IMR-90 (cell line): Measurements from ENCODE around the gene CLIC4. TPM values are rescaled to one million over a fixed set of nuclear protein-coding genes. Genes with fewer than 3 reads are reported as not detected.

Source experiments
- ATAC-seq: fragments of 200-7000 bp; cut with Tn5 transposase; 2 replicates; pipeline ENCODE4 v1.9.1; 2020; ENCODE audit warnings: low read depth, mild to moderate bottlenecking, moderate library complexity
- BruUV-seq: library from RNA; stranded (reverse); fragments of 400-500 nt; replicated peaks from 2 replicates; lab custom pipeline; 2021; lab: Mats Ljungman, UMichigan
- CTCF ChIA-PET: fragments of 300-600 bp; formaldehyde crosslinking; extraction: SDS; loops from one replicate; lab custom pipeline; 2021; ENCODE audit warnings: antibody characterized with exemption; lab: Yijun Ruan, JAX
- POLR2A ChIA-PET: fragments of 300-600 bp; sonication (Branson Sonifier 250); formaldehyde crosslinking; loops from one replicate; lab custom pipeline; 2022; ENCODE audit warnings: antibody characterized with exemption; ENCODE audit not compliant: unreplicated experiment; lab: Charles Lee
- DNase-seq: peaks from one replicate; pipeline ENCODE4 v3.0.0; 2013
- H2AFZ ChIP-seq: replicated peaks from 2 replicates; pipeline ENCODE3; 2013; ENCODE audit warnings: low read length, mild to moderate bottlenecking; ENCODE audit not compliant: poor library complexity
- H2AK5ac ChIP-seq: 2 replicates; pipeline ENCODE4 v1.6.1; 2013; ENCODE audit warnings: low read depth, low read length, inconsistent platforms
- H2AK9ac ChIP-seq: replicated peaks from 2 replicates; pipeline ENCODE3; 2013; ENCODE audit warnings: mild to moderate bottlenecking, low read depth, low read length, moderate library complexity; ENCODE audit not compliant: poor library complexity
- H2BK120ac ChIP-seq: 2 replicates; pipeline ENCODE4 v1.6.1; 2013; ENCODE audit warnings: low read depth, low read length, inconsistent platforms
- H2BK15ac ChIP-seq: 3 replicates; pipeline ENCODE4 v1.6.1; 2013; ENCODE audit warnings: low read depth, low read length, inconsistent platforms
- H2BK20ac ChIP-seq: 2 replicates; pipeline ENCODE4 v1.6.1; 2013; ENCODE audit warnings: low read depth, mild to moderate bottlenecking, inconsistent platforms, low read length, moderate library complexity
- H2BK5ac ChIP-seq: 2 replicates; pipeline ENCODE4 v1.6.1; 2013; ENCODE audit warnings: mild to moderate bottlenecking, low read depth, low read length, inconsistent platforms; ENCODE audit not compliant: poor library complexity, severe bottlenecking
- H3K14ac ChIP-seq: replicated peaks from 2 replicates; pipeline ENCODE4 v1.6.1; 2013; ENCODE audit warnings: low read depth, low read length, inconsistent platforms
- H3K18ac ChIP-seq: 2 replicates; pipeline ENCODE4 v1.6.1; 2013; ENCODE audit warnings: low read depth, low read length, control low read depth
- H3K23ac ChIP-seq: 2 replicates; pipeline ENCODE4 v1.6.1; 2013; ENCODE audit warnings: low read depth, low read length, inconsistent platforms
- H3K27ac ChIP-seq: 2 replicates; pipeline ENCODE4 v1.5.1; 2013; ENCODE audit warnings: mild to moderate bottlenecking, control low read depth, low read length; ENCODE audit not compliant: insufficient read depth
- H3K27me3 ChIP-seq: 2 replicates; pipeline ENCODE4 v1.6.1; 2013; ENCODE audit warnings: low read length; ENCODE audit not compliant: control insufficient read depth, insufficient read depth
- H3K36me3 ChIP-seq: 2 replicates; pipeline ENCODE4 v1.6.1; 2013; ENCODE audit warnings: low read length, mixed read lengths; ENCODE audit not compliant: control insufficient read depth, insufficient read depth
- H3K4ac ChIP-seq: 2 replicates; pipeline ENCODE4 v1.6.1; 2013; ENCODE audit warnings: low read depth, low read length, inconsistent platforms
- H3K4me1 ChIP-seq: 2 replicates; pipeline ENCODE4 v1.6.1; 2013; ENCODE audit warnings: low read length, mixed read lengths; ENCODE audit not compliant: control insufficient read depth, insufficient read depth
- H3K4me2 ChIP-seq: 2 replicates; pipeline ENCODE4 v1.6.1; 2013; ENCODE audit warnings: low read depth, mild to moderate bottlenecking, control low read depth, low read length, moderate library complexity
- H3K4me3 ChIP-seq: 2 replicates; pipeline ENCODE4 v1.5.1; 2013; ENCODE audit warnings: low read depth, mild to moderate bottlenecking, control low read depth, low read length, moderate library complexity; ENCODE audit not compliant: insufficient read depth
- H3K56ac ChIP-seq: 2 replicates; pipeline ENCODE4 v1.6.1; 2013; ENCODE audit warnings: low read length, inconsistent platforms; ENCODE audit not compliant: insufficient read depth; ENCODE audit errors: extremely low read depth
- H3K79me1 ChIP-seq, 2 experiments: 2 replicates each; pipeline ENCODE4 v1.6.1; 2013; ENCODE audit warnings: low read length in 2 of 2, inconsistent platforms in 1 of 2, low read depth in 1 of 2
- H3K9ac ChIP-seq: 2 replicates; pipeline ENCODE4 v1.6.1; 2013; ENCODE audit warnings: low read depth, low read length, control low read depth
- H3K9me1 ChIP-seq: 2 replicates; pipeline ENCODE4 v1.6.1; 2013; ENCODE audit warnings: low read length, inconsistent platforms; ENCODE audit not compliant: insufficient read depth
- H3K9me3 ChIP-seq: 2 replicates; pipeline ENCODE4 v1.6.1; 2013; ENCODE audit warnings: low read length; ENCODE audit not compliant: control insufficient read depth, insufficient read depth
- H4K20me1 ChIP-seq: 2 replicates; pipeline ENCODE4 v1.6.1; 2013; ENCODE audit warnings: low read length, inconsistent platforms; ENCODE audit not compliant: insufficient read depth
- H4K5ac ChIP-seq: 2 replicates; pipeline ENCODE4 v1.6.1; 2013; ENCODE audit warnings: mild to moderate bottlenecking, low read depth, low read length, control low read depth
- H4K8ac ChIP-seq, 2 experiments: 2 replicates each; pipeline ENCODE4 v1.6.1; 2013; ENCODE audit warnings: low read depth in 2 of 2, low read length in 2 of 2, control low read depth in 1 of 2, inconsistent platforms in 1 of 2
- H4K91ac ChIP-seq: 2 replicates; pipeline ENCODE4 v1.6.1; 2013; ENCODE audit warnings: low read depth, low read length, inconsistent platforms; ENCODE audit not compliant: insufficient read depth
- CEBPB ChIP-seq: IDR thresholded peaks from 2 replicates; pipeline ENCODE4 v1.6.1; 2012; ENCODE audit warnings: low read depth, low read length, improper control_type of control experiment
- RAD21 ChIP-seq: IDR thresholded peaks from 2 replicates; pipeline ENCODE4 v1.6.1; 2012; ENCODE audit warnings: low read length, improper control_type of control experiment
- RCOR1 ChIP-seq: IDR thresholded peaks from 2 replicates; pipeline ENCODE4 v1.6.1; 2012; ENCODE audit warnings: mild to moderate bottlenecking, low read length, improper control_type of control experiment; ENCODE audit not compliant: insufficient replicate concordance
- RFX5 ChIP-seq: IDR thresholded peaks from 2 replicates; pipeline ENCODE4 v1.8.0; 2012; ENCODE audit warnings: low read depth, mild to moderate bottlenecking, low read length, moderate library complexity
- dilution Hi-C: fragments of 300-500 bp; cut with HindIII; formaldehyde crosslinking; loops from one replicate; pipeline ENCODE4 v1.14.3; 2018; ENCODE audit warnings: low sequenced_read_pairs; ENCODE audit not compliant: unreplicated experiment
- in situ Hi-C: fragments of 300-500 bp; cut with MboI; formaldehyde crosslinking; loops from 3 replicates; pipeline ENCODE4 v1.14.3; 2019; ENCODE audit warnings: low sequenced_read_pairs, inconsistent platforms, mixed read lengths
- intact Hi-C: fragments of 100-400 bp; cut with micrococcal nuclease; formaldehyde crosslinking; loops from 2 replicates; pipeline ENCODE4 v1.10.0; 2022
- polyA plus RNA-seq, 3 experiments: library from polyadenylated mRNA; depleted of rRNA; stranded (reverse); fragments of >200 nt; gene quantifications; 2 replicates each; pipeline ENCODE4 v1.2.3, GENCODE V29; 2012; ENCODE audit warnings: low replicate concordance in 1 of 3
- total RNA-seq: library from RNA; depleted of rRNA; stranded (reverse); fragments of >200 nt; gene quantifications from 2 replicates; pipeline ENCODE4 v1.2.3, GENCODE V29; 2012

The CLIC4 gene
- total and polyA plus RNA-seq, 2 of the 4 experiments (the other 2 are of a cell fraction) = 242 to 392 TPM

DNA sequence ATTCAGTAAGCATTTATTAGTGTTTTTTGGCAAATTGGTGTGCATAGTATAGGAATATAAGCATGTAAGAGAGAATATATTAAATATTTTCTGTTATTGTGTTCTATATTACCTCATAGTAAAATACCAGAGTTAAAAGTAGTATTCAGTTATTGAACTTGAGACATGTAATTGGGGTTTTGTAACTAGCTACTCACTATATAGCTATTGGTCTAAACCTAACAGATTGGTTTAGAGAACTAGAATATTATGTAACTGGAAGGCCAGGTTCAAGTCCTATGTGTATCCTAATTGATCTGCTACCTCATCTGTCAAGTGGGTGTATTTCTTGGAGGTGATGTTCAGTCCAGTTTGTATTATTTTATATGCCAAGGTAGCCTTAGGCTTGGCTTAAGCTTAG, 26.3 kb downstream of the CLIC4 start:
- H3K14ac ChIP-seq = peak overlapping the region; percentile 60; the same call in 1 of the 2 replicates
- peak overlapping the region; percentile 91 for H2BK5ac ChIP-seq
- H3K9ac ChIP-seq = peak overlapping the region; percentile 53; the same call in 1 of the 2 replicates
- H3K79me1 ChIP-seq = peaks cover 0 to 37% of the 10 kb centered on the region in 2 experiments; a peak in 2 of 4 replicates
- peak overlapping the region; percentile 59; the same call in 1 of the 2 replicates for H2BK120ac ChIP-seq
- peak overlapping the region; percentile 93; the same call in 1 of the 2 replicates for H2AK5ac ChIP-seq
- peaks cover 19% of the 10 kb centered on the region for H3K4me1 ChIP-seq
- H3K9me3 ChIP-seq = no peaks in the 10 kb centered on the region
- H3K18ac ChIP-seq = peak overlapping the region; percentile 91; the same call in 1 of the 2 replicates
- H4K91ac ChIP-seq = no peak overlapping the region
- no peak overlapping the region for H2AFZ ChIP-seq
- TF ChIP-seq RAD21 = no peak
- no peak for TF ChIP-seq RFX5
- TF ChIP-seq RCOR1 = no peak
- TF ChIP-seq CEBPB = peak; percentile 22; the same call in 1 of the 2 replicates
- POLR2A ChIA-PET = interaction anchor here (0.6 kb wide), 1 partner anchor 72 kb away, joined by 7 read pairs; no protein-coding TSS in a partner anchor
- peaks cover 10% of the 10 kb centered on the region for H3K9me1 ChIP-seq
- no peak overlapping the region for H3K4me3 ChIP-seq
- peak overlapping the region; percentile 37; the same call in 1 of the 2 replicates for H4K5ac ChIP-seq
- H3K4ac ChIP-seq = peak overlapping the region; percentile 73; the same call in 1 of the 2 replicates
- ATAC-seq (no peak), DNase-seq (no peak)
- H3K27me3 ChIP-seq = no peaks in the 10 kb centered on the region
- H2BK20ac ChIP-seq = no peak overlapping the region; the same call in 1 of the 2 replicates
- peak overlapping the region; percentile 59; the same call in 1 of the 2 replicates for H3K56ac ChIP-seq
- H2BK15ac ChIP-seq = peak overlapping the region; percentile 91; the same call in 2 of the 3 replicates
- in situ Hi-C loops = no loop called here
- no TSS peak for BruUV-seq
- peak overlapping the region; percentile 94; the same call in 1 of the 2 replicates for H3K23ac ChIP-seq
- dilution Hi-C loops = no loop called here
- peaks cover 47% of the 10 kb centered on the region for H4K20me1 ChIP-seq
- peak overlapping the region in 1 of 2 experiments; percentile 63; a peak in 3 of 4 replicates for H4K8ac ChIP-seq
- CTCF ChIA-PET = interaction anchor here (0.6 to 1.0 kb wide), 3 partner anchors 20 to 59 kb away, joined by 3 to 4 read pairs (median 3); no protein-coding TSS in a partner anchor
- peaks cover 4% of the 10 kb centered on the region for H3K36me3 ChIP-seq
- intact Hi-C loops = loop anchor here (1.0 to 2.0 kb wide), 2 partner anchors 21 to 24 kb away; no protein-coding TSS in a partner anchor
- H3K27ac ChIP-seq = peak overlapping the region; percentile 58
- peak overlapping the region; percentile 31; the same call in 1 of the 2 replicates for H3K4me2 ChIP-seq
- no peak overlapping the region for H2AK9ac ChIP-seq
